Measurements from ENCODE around the gene SPACA6. TPM values are rescaled to one million over a fixed set of nuclear protein-coding genes. Genes with fewer than 3 reads are reported as not detected.
"Not testable (repeated sequence)": the region's sequence is repeated elsewhere in the genome, so short reads cannot be mapped to it uniquely, and the experiment has no call there.

The SPACA6 gene
- total RNA-seq, 1 experiment from 2014 or later = 18.9 TPM

GRCh38 chr19:51644636-51645271 is 48.4 kb upstream of the SPACA6 start:
- no peak for DNase-seq
- H3K27ac Mint-ChIP-seq = no peak overlapping the region
- peaks cover 59 to 85% of the 10 kb centered on the region in 2 experiments for H3K9me3 Mint-ChIP-seq
- Histone ChIP-seq H3K18ac (ENCODE audit: insufficient read length, low read depth, low read length) (no peak overlapping the region), H3K27me3 (ENCODE audit: insufficient read depth, low read length) (no peaks in the 10 kb centered on the region), H4K5ac (ENCODE audit: insufficient read length, low read depth, low read length) (no peak overlapping the region), H4K8ac (replicated peaks; ENCODE audit: insufficient read length, low read depth, low read length) (no peak overlapping the region), H3K4me2 (ENCODE audit: insufficient read depth, insufficient read length, low read length) (no peak overlapping the region), H3K9ac (ENCODE audit: extremely low read depth, insufficient read length, low read length) (no peak overlapping the region), H4K20me1 (ENCODE audit: control insufficient read depth, insufficient read depth, insufficient read length) (no peaks in the 10 kb centered on the region), H3K9me3 (ENCODE audit: control insufficient read depth, low read depth, low read length) (no peaks in the 10 kb centered on the region), H3K23ac (ENCODE audit: insufficient read length, low read depth, low read length) (no peak overlapping the region), H3T11ph (ENCODE audit: low read length) (no peak overlapping the region), H2BK20ac (ENCODE audit: low read depth, low read length, poor library complexity, severe bottlenecking) (no peak overlapping the region), H2AFZ (ENCODE audit: low read length) (no peak overlapping the region), H3K79me2 (ENCODE audit: insufficient read depth, low read length) (no peaks in the 10 kb centered on the region), H3K56ac (ENCODE audit: insufficient read length, low read depth, low read length) (no peak overlapping the region), H3K23me2 (ENCODE audit: insufficient read length, low read depth, low read length, poor library complexity, severe bottlenecking) (no peaks in the 10 kb centered on the region), H2AK5ac (ENCODE audit: insufficient read length, low read length) (no peak overlapping the region), H2BK120ac (ENCODE audit: low read depth, low read length, poor library complexity, severe bottlenecking) (no peak overlapping the region), H3K14ac (ENCODE audit: insufficient read depth, low read length) (no peak overlapping the region), H3K4ac (ENCODE audit: low read depth, low read length) (no peak overlapping the region), H4K91ac (ENCODE audit: insufficient read length, low read depth, low read length) (no peak overlapping the region), H3K27ac (ENCODE audit: insufficient read length, low read depth, low read length) (no peak overlapping the region), H2BK15ac (ENCODE audit: low read depth, low read length) (no peak overlapping the region), H3K79me1 (ENCODE audit: insufficient read depth, low read depth, low read length, poor library complexity, severe bottlenecking) (no peaks in the 10 kb centered on the region), H2BK5ac (ENCODE audit: insufficient read length, low read length) (no peak overlapping the region), H3K4me1 (ENCODE audit: insufficient read depth, low read length) (no peaks in the 10 kb centered on the region), H2BK12ac (ENCODE audit: insufficient read length, low read depth, low read length) (no peak overlapping the region)
- H3K4me3 Mint-ChIP-seq = no peak overlapping the region
- peaks cover 0 to 4% of the 10 kb centered on the region in 2 experiments; a peak in 2 of 4 replicates for H3K4me1 Mint-ChIP-seq
- TF ChIP-seq CTCF (conservative IDR thresholded peaks at IDR 0.05) = no peak
- no CpG with 5 or more reads among the region's 11 CpGs for WGBS (ENCODE audit: extremely low coverage, insufficient read length, low lambda C conversion rate)
- H3K36me3 Mint-ChIP-seq (ENCODE audit: insufficient read depth in 1 of 3, low read depth in 3 of 3) = peaks cover 0 to 6% (median 0%) of the 10 kb centered on the region in 3 experiments; a peak in 2 of 7 replicates
- peaks cover 35% of the 10 kb centered on the region for H3K27me3 Mint-ChIP-seq (ENCODE audit: low read depth)

- H3K27me3 ChIP-seq (ENCODE audit: insufficient read depth, low read length); H3K18ac ChIP-seq (ENCODE audit: insufficient read length, low read depth, low read length); H3K4ac ChIP-seq (ENCODE audit: low read depth, low read length); H3K4me1 ChIP-seq (ENCODE audit: insufficient read depth, low read length); H2AFZ ChIP-seq (ENCODE audit: low read length); H3K23me2 ChIP-seq (ENCODE audit: insufficient read length, low read depth, low read length, poor library complexity, severe bottlenecking); DNase-seq; H2BK12ac ChIP-seq (ENCODE audit: insufficient read length, low read depth, low read length); H3K56ac ChIP-seq (ENCODE audit: insufficient read length, low read depth, low read length); H4K91ac ChIP-seq (ENCODE audit: insufficient read length, low read depth, low read length); H3K9me3 ChIP-seq (ENCODE audit: control insufficient read depth, low read depth, low read length); H3K23ac ChIP-seq (ENCODE audit: insufficient read length, low read depth, low read length); H2BK120ac ChIP-seq (ENCODE audit: low read depth, low read length, poor library complexity, severe bottlenecking); H4K8ac ChIP-seq (replicated peaks; ENCODE audit: insufficient read length, low read depth, low read length); H2BK20ac ChIP-seq (ENCODE audit: low read depth, low read length, poor library complexity, severe bottlenecking); H3K14ac ChIP-seq (ENCODE audit: insufficient read depth, low read length); H3K9ac ChIP-seq (ENCODE audit: extremely low read depth, insufficient read length, low read length); H2BK15ac ChIP-seq (ENCODE audit: low read depth, low read length); H4K5ac ChIP-seq (ENCODE audit: insufficient read length, low read depth, low read length); H3K4me1 Mint-ChIP-seq; H4K20me1 ChIP-seq (ENCODE audit: control insufficient read depth, insufficient read depth, insufficient read length); H3T11ph ChIP-seq (ENCODE audit: low read length); H3K27ac Mint-ChIP-seq; H3K4me3 Mint-ChIP-seq; H3K79me1 ChIP-seq (ENCODE audit: insufficient read depth, low read depth, low read length, poor library complexity, severe bottlenecking); H3K79me2 ChIP-seq (ENCODE audit: insufficient read depth, low read length); H2BK5ac ChIP-seq (ENCODE audit: insufficient read length, low read length); H3K36me3 Mint-ChIP-seq (ENCODE audit: insufficient read depth in 1 of 3, low read depth in 3 of 3); H2AK5ac ChIP-seq (ENCODE audit: insufficient read length, low read length); H3K4me2 ChIP-seq (ENCODE audit: insufficient read depth, insufficient read length, low read length); H3K27ac ChIP-seq (ENCODE audit: insufficient read length, low read depth, low read length): not testable (repeated sequence)
- H3K9me3 Mint-ChIP-seq = peaks cover 62 to 87% of the 10 kb centered on the region in 2 experiments
- no CpG with 5 or more reads among the region's 10 CpGs for WGBS (ENCODE audit: extremely low coverage, insufficient read length, low lambda C conversion rate)
- peaks cover 44% of the 10 kb centered on the region for H3K27me3 Mint-ChIP-seq (ENCODE audit: low read depth)
These were observed 46.4 kb upstream of the SPACA6 start, which contains the start of gene SIGLEC14 for GRCh38 chr19:51646730-51647129. Gene SIGLEC14, minus strand, starts transcription at chr19:51646825. Its CDS starts 66 bp downstream, at chr19:51646759.
